ENCODE results near the gene ASPDH. TPM values are rescaled to one million over a fixed set of nuclear protein-coding genes. Genes with fewer than 3 reads are reported as not detected.

The ASPDH gene
- total RNA-seq (2014; rRNA removed; shearing (Covaris generic)): not detected in 2 replicates
- polyA plus RNA-seq (2014; cell fraction: nucleus; rRNA removed): not detected in 2 replicates

DNA sequence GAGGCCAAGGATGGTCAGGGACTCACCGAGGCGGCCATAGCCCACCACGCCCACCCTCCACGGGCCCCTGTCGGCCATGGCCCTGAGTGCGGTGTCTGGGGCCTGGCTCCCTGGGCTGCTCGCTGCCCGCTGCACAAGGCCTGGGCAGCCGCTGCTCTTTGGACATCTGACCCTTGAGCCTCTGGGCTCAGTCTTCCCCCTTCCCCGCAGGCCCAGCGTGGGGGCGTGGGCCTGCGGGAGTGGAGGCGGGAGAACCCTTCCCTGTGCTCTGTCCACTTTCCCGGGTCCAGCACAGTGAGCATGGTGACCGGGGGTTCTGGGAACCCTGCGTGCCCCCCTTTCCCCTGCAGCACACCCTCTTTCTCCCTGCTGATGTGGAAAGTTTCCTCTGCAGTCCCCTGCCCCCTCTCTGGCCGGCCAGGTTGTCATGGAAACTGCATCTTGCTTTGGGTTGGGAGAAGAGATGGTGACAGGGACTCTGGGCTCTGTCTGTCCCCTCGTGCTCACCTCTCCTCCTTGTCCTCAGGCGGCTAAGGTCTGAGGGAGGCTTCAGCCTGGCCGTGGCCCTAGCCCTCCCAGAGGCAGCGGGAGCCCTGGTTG is at the start of gene ASPDH:
ASPDH (minus strand) TSS at position 168 of the 600 bp plus-strand sequence; CDS start at position 78, 90 bp downstream.
- no peak for DNase-seq (ENCODE audit: extremely low read depth, low read depth)

DNA sequence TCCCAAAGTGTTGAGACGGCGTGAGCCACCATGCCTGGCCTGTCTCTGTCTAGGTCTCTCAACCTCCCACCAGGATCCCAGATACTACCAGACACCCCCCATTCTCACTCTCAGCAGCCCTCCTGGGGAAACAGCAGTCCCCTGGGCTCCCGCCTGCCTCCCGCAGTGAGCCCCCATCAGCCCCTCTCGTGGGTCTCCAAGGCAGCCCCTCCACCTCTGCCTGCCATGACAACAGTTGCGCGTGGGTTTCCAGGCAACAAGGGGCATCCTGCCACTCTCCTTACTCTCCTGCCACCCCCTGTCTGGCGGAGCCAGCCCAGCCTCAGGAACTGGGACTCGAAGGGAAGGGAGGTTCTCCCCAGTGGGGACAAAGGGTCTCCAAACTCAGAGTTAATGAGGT is 49.3 kb upstream of the ASPDH start:
- DNase-seq (ENCODE audit: extremely low read depth, low read depth): no peak

DNA sequence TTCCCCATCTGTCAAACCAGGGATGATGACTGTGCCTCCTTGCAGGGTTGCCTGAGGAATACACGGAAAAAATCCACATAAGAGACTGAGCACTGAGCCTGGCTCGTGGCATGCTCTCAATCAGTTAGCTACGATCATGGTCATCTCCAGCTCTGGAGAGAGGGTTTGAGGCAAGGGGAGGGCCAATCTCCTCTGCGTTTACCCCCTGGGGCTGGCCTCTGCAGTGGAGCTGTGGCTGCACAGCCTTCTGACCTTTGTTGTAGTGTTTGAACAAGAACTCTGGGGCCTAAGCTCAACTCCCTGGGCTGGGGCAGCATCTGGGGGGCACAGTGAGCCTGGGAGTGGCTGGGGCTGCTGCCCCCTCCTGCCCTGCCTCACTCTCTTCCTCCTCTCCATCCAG is 48.6 kb upstream of the ASPDH start:
- no peak for DNase-seq (ENCODE audit: extremely low read depth, low read depth)

DNA sequence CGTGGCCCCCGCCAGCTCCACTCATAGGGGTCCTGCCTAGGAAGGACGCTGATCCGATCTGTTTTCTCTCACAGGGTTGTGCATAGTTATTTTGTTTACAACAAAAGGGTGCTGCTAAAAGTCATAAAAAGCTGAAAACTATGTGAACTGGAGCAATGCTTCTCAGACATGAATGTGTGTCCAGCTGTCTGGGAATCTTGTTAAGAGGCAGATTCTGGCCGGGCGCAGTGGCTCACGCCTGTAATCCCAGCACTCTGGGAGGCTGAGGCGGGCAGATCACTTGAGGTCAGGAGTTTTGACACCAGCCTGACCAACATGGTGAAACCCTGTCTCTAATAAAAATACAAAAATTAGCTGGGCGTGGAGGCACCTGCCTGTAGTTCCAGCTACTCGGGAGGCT is 45.9 kb upstream of the ASPDH start:
- no peak for DNase-seq (ENCODE audit: extremely low read depth, low read depth)

DNA sequence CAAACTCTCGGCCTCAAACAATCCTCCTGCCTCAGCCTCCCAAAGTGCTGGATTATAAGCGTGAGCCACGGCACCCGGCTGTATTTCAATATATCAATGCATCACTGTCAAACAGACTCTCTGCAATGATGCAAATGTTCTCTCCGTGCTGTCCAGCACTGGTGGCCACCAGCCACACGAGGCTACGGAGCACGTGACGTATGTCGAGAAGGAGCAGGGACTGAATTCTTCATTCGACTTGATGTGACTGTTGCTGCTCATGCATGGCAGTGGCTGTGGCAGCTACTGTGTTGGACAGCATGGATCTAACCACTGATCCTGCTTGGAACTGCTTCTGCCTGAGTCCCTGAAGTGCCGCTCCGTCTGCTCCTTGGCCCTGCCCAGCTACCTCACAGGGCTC is 44.7 kb upstream of the ASPDH start:
- no peak for DNase-seq (ENCODE audit: extremely low read depth, low read depth)

DNA sequence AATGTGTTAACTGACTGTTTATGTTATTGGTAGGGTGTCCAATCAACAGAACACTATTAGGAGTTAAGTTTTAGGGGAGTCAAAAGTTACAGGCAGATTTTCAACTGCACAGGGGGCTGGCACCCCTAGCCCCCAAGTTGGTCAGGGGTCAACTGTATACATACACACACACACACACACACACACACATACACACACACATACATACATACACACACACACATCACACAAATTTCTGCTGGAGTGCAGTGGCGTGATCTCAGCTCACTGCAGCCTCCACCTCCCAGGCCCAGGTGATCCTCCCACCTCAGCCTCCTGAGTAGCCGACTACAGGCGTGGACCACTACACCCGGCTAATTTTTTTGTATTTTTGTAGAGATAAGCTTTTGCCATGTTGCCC is 44.3 kb upstream of the ASPDH start:
- DNase-seq (ENCODE audit: extremely low read depth, low read depth): no peak

DNA sequence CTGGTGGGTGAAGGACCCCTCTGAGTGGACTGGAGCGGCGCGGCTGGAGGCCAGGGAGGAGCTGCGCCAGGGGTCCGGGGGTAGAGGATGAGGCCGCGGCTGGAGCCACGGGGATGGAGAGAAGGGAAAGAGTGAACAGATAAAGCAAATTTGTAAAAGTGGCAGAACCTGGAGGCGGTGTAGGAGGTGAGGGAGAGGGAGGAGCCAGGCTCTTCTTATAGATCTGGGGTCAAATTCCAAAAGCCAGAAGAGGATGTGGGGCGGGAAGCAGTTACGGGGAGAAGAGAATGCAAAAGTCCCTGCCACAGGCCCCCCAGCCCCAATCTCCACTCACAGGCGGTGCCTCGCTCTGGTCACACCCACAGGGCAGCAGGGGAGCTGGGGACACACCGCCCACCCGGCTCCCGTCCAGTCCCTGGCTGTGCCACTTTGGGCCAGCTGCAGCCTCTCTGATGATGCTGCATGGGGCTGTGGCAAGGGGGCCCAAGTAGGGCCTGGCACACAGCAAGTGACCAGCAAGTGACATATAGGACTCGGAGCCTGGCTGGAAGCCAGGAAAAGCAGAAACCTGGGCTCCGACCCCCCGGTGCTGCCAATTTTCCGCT is 43.4 kb upstream of the ASPDH start:
- no peak for DNase-seq (ENCODE audit: extremely low read depth, low read depth)

DNA sequence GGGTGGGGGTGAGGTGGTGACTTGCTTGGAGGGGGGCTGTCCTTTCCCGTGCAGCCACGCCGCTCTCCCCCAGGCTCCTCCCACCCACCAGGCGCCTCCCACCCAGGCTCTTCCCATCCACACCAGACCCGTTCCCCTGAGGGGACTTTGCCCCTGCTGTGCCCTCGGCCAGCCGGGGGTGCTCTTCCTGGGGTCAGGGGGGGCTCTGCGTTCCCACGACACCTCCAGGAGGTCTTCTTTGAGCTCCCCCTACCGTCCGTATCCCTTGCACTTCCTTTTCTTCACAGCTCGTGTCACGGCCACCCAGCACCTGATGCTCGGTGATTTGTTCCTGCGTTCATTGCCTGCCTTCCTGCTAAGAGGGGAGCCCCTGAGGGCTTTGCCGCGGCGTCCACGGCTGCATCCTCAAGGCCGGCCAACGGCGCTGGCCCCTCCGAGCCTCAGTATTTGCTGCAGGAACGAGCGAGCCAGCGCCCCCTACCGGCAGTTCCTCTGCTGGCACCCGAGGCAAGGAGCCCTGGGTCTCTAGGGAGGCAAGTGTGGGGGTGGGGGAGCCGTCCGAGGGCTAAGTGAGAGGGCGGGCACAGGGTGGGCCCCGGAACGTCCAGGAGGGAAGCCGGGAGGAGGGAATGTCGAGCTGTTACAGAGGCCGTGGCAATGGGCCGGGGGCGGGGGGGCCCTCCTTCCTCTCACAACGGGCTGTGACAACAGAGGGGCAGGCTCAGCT is 42.7 kb upstream of the ASPDH start:
- DNase-seq (ENCODE audit: extremely low read depth, low read depth): peak; percentile 54

DNA sequence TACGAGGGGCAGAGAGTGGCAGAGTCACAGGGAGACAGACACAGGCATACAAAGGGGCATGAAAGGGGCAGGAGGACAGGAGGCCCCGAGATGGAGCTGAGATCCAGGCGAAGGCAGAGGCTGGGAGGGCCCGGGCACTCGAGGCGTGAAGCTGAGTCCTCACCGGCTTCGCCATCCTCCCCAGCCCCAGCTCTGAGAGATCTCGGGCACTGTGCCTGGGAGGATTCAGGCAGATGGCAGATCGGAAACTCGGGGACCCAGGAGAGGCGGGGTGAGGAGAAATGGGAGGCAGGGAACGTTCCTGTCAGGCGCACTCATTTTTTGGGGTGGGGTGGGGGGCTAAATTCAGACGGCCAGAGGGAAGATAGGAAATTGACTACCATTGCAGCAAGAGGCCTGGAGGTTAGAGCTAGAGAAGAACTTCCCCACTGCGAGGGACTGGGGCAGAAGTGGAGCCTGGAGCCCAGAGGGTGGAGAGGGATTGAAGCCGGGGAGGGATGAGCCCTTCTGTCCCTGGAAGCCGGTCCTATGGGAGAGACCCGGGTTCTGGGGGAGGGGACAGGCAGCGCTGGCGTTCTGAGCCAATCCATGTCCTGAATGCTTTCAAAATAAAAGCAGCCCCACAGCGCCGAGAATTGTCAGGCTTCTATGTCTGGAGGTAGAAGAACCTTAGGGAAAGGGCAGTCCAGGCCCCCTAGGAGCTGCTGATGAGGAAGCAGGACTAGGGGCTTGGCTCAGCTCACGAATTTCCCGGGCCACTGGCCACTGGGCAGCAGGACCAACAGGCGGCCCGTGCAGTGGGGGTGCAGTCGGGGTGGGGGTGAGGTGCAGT is 42.0 kb upstream of the ASPDH start:
- no peak for DNase-seq (ENCODE audit: extremely low read depth, low read depth)

DNA sequence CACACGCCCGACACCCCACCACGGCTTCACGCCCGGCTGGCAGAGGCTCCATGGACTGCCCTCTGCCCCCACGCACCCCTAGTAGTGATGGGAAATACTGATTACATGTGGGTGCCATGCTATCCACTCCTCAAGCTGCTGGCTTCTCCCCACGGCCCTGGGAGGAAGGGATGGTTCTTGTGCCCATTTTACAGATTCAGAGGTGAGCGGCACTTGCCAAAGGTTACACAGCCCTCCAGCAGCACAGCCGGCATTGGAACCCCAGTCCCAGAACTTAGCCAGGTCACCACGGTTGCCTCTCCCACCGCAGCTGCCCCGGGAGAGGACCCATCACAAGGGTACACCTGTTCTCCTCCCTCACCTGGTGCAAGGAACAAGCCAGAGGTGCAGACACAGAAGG is 41.3 kb upstream of the ASPDH start:
- DNase-seq (ENCODE audit: extremely low read depth, low read depth): no peak

DNA sequence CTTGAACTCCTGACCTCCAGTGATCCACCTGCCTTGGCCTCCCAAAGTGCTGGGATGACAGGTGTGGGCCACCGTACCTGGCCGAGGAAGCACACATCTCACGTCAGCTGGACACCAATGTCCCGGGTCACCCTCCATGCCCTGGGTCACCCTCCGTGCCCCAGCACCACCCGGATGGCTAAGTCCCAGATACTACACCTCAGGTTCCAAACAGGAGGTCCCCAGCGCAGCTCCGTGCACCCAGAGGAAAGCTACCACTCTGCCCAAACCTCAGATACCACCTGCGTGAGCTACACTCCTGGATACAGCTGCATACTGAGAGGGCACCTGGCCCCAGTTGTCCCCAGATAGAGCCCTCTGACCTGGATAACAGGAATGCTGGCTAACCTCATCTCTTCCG is 40.5 kb upstream of the ASPDH start:
- DNase-seq (ENCODE audit: extremely low read depth, low read depth): no peak

DNA sequence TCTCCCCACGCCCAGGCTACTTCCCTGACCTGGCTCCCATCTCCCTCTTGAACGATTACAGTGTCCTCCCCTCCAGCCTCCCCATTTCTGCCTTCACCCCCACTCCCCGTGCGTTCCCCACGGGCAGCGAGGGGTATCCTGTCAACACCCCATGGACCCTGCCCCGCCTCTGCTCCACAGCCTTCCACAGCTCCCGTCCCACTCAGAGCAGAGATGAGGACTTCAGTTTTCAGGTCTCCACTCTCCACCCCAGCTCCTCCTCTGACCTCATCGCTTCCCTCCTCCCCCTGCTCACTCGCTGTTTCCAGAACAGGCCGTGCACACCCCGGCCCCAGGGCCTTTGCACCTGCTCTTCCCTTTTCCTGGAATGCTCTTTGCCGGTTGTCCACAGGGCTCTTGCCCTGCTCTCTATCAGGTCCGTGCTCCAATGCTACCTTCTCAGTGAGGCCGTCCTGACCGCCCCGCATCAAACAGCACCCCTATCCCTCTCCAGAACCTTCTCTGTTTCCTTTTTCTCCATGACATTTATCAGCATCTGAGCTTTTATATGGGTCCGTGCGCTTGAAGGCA is 39.5 kb upstream of the ASPDH start:
- DNase-seq (ENCODE audit: extremely low read depth, low read depth): no peak

DNA sequence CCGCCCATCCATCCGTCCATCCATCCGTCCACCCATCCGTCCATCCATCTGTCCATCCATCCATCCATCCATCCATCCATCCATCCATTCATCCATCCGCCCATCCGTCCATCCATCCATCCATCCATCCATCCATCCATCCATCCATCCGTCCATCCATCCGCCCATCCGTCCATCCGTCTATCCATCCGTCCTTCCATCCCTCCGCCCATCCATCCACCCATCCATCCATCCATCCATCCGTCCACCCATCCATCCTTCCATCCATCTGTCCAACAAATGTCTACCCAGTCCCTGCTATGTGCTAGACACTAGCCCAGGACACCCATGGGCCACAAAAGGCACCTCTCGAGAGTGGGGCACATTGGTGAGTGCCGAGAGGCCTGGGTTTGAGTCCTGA is 38.8 kb upstream of the ASPDH start:
- DNase-seq (ENCODE audit: extremely low read depth, low read depth): no peak

DNA sequence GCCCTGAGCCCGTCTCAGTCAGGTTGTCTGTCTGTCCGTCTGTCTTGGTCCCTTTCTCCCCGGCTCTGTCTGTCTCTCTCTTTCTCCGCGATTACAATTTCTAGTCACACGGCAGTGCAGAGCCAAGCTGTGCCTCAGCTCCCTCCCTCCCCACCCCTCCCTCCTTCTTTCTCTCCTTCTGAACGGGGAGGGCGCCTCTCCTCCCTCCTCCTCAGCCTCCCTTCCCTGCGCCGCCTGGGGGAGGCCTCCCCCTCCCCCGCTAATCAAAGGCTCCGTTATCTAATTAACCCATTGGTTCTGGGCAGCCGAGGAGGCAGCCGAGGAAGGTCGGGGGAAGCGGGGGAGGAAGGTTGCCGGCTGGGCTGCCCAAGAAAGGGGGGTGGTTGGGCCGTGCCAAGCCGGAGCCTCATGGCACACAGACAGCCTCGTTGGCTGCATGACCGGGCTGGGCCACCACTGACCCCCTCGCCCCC is 38.0 kb upstream of the ASPDH start:
- DNase-seq (ENCODE audit: extremely low read depth, low read depth): no peak

DNA sequence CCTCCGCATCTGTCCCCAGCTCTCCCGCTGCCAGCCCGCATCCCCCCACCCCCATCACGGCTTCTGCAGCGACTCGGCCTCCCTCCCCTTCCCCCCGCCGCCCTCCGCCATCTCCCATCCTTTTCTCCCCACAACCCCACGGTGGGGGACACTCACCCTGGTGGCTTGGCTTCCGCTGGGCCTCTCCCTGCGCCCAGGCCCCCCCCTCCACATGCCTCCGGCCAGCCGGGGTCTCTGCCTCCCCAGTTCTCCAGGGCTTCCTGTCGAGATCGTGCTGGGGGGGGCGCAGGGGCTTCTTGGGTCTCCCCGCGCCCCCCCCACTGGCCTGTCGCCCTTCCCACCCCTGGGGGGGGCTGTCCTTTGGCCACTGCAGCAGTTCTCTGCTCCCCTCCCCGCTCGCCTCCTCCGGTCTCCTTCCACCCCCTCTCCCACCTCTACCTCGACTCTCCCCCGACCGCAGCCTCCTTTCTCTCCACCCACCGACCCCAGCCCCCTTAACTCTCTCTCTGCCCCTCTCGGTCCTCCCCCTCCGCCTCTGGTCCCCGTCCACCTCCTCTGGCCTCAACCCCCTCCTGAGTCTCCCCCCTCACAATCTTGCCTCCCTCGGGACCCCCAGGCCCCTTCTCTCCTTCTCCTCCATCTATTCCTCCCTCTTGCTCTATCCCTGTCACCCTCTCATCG is 37.5 kb upstream of the ASPDH start:
- no peak for DNase-seq (ENCODE audit: extremely low read depth, low read depth)

DNA sequence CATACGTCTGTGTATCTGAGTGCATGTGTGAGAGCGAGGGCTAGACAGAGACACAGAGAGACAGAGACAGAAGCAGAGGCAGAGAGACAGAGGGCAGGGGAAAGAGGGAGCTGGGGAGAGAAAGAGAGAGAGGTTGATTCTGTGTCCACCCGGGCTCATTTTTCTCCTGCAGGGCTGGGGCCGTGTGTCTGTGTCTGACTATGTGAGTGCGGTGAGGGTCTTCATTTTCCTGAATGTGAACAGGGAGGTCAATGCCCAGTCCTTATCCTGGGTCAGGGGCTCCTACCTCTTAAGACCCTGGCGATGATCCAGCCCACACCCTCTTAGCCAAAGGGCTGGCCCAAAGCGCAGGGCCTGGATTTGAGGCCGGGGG is 36.9 kb upstream of the ASPDH start:
- no peak for DNase-seq (ENCODE audit: extremely low read depth, low read depth)

DNA sequence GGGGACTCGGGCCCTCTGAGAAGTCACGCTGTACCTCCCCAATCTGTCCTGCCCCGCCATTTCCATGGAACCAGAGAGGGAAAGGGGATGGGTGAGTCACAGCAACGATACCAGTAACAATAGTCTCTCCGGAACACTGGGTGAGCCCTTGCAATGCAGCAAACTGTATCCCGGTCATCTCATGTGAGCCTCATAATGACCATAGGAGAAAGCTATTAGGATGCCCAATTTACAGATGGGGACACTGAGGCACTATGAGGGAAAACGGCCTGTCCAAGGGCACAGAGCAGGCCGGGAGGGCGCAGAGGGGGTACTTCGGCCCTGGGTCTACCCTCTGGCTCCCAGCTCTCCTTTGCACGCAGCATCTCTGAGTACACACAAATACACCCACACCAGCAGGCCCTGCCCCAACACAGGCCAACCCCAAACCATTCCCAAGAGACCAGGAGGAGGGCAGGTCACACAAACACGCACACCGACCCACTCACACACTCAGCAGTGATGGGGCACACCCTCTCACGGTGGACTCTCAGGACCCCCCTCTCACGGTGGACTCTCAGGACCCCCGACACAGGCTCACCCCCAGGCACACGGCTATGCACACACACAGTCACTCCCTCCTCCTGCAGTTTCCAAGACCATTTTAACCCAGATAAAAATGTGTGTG is 36.3 kb upstream of the ASPDH start:
- no peak for DNase-seq (ENCODE audit: extremely low read depth, low read depth)

DNA sequence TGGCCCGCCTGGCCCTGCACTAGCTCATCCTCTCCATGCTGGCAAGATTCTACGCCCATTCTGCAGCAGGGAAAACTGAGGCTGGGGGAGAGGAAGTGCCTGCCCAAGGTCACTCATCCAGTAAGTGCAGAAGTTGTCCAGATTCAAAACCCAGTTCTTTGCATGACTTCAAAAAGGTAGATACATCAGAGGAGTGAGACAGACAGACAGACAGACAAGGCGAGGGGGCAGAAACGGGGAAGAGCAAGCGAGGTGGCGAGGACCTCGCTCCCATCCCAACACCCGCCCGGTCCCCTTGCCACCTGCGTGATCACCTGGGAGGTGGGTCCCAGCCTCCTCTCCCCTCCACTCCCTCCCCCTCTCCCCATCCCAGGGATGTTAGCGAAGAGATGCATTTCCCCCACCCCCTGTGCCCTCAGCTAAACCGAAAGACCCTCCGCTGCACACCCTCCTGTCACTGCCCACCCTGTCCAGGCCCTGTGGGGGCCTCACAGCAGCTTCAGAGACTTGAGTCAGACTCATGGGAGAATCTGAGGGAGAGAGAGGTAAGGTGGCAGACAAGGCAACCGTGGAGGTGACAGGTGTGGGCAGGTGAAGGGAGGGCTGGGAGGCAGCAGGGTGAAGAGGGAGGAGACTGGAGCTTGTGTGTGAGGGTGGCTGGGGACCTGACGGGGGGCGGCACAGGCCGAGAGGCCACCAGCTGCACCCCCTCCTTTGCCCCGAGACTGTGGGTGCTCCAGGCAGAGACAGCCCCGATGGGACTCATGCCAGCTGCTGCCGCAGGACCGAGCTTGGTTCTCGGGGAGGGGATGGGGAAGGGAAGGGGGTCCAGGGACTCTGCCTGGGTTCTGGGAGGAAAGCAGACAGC is 35.6 kb upstream of the ASPDH start:
- DNase-seq (ENCODE audit: extremely low read depth, low read depth): no peak
